Progenitor cell of endocrine pancreas (in vitro differentiated cells): ENCODE data around the gene NEB. TPM values are rescaled to one million over a fixed set of nuclear protein-coding genes. Genes with fewer than 3 reads are reported as not detected.

Experiments used
- DNase-seq: peaks from one replicate; pipeline ENCODE4 v3.0.0; 2021; ENCODE audit warnings: low spot score; ENCODE audit not compliant: unreplicated experiment
- H3K27ac Mint-ChIP-seq: 2 replicates; pipeline ENCODE4 v1.8.0; 2021; ENCODE audit warnings: mild to moderate bottlenecking, moderate library complexity, mixed read lengths
- H3K27me3 Mint-ChIP-seq: 2 replicates; pipeline ENCODE4 v1.8.0; 2021; ENCODE audit warnings: mixed read lengths
- H3K36me3 Mint-ChIP-seq: 2 replicates; pipeline ENCODE4 v1.8.0; 2022; ENCODE audit warnings: mixed read lengths; ENCODE audit not compliant: insufficient read depth
- H3K4me1 Mint-ChIP-seq: 2 replicates; pipeline ENCODE4 v1.8.0; 2021; ENCODE audit warnings: low read depth, mixed read lengths
- H3K4me3 Mint-ChIP-seq: 2 replicates; pipeline ENCODE4 v1.8.0; 2021; ENCODE audit warnings: low read depth, mild to moderate bottlenecking, moderate library complexity, mixed read lengths
- H3K9me3 Mint-ChIP-seq: 2 replicates; pipeline ENCODE4 v1.8.0; 2021; ENCODE audit warnings: low read depth, mixed read lengths
- CTCF ChIP-seq: fragments of 200-600 bp; sonication (generic); IDR thresholded peaks from one replicate; pipeline ENCODE4 v1.5.0; 2021; ENCODE audit warnings: antibody characterized with exemption, mild to moderate bottlenecking; ENCODE audit not compliant: unreplicated experiment
- total RNA-seq: library from RNA; stranded (reverse); gene quantifications from 2 replicates; pipeline ENCODE4 v1.2.1, GENCODE V29; 2021

Gene NEB
- total RNA-seq, 1 donor from 2014 or later: 1.5 TPM

DNA sequence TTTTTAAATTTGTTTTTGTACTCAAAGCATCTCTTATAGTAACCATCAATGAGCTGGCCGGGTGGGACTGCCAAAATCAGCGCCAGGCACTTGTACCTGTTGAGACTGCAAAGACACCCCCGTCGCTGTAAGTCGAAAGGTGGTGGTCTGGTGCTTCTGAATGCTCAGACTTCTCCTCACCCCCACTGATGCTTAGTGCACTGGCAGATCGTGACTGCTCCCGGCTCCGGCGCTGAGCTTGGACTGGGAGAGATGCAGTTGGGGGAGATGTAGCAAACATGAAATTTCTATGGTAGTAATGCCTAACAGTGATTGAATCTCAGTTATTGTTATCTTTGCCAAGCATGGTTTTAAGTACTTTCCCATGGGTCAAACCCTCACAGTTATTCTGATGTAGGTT lies 244.0 kb downstream of the NEB start:
- no peak overlapping the region for H3K4me3 Mint-ChIP-seq
- peaks cover 3% of the 10 kb centered on the region for H3K36me3 Mint-ChIP-seq
- H3K27me3 Mint-ChIP-seq: no peaks in the 10 kb centered on the region
- H3K4me1 Mint-ChIP-seq: no peaks in the 10 kb centered on the region
- no peak for TF ChIP-seq CTCF
- H3K9me3 Mint-ChIP-seq: no peaks in the 10 kb centered on the region
- H3K27ac Mint-ChIP-seq: no peak overlapping the region
- DNase-seq: no peak

DNA sequence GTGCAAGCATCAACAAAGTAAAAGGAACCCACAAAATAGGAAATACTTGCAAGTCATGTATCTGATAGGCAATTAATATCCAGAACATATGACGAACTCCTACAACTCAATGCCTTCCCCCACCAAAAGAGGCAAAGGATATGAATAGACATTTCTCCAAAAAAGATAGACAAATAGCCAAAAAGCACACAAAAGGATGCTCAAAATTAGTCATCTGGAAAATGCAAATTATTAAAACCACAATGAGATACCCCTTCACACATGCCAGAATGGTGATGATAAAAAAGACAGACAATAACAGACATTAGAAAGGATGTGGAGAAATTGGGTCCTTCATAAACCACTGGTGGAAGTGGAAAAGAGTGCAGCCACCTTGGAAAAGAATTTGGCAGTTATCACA lies 248.2 kb downstream of the NEB start:
- peaks cover 12% of the 10 kb centered on the region for H3K36me3 Mint-ChIP-seq
- no peaks in the 10 kb centered on the region for H3K9me3 Mint-ChIP-seq
- H3K4me3 Mint-ChIP-seq: no peak overlapping the region
- H3K27me3 Mint-ChIP-seq: no peaks in the 10 kb centered on the region
- no peak for TF ChIP-seq CTCF
- H3K27ac Mint-ChIP-seq: no peak overlapping the region
- no peak for DNase-seq
- H3K4me1 Mint-ChIP-seq: no peaks in the 10 kb centered on the region

DNA sequence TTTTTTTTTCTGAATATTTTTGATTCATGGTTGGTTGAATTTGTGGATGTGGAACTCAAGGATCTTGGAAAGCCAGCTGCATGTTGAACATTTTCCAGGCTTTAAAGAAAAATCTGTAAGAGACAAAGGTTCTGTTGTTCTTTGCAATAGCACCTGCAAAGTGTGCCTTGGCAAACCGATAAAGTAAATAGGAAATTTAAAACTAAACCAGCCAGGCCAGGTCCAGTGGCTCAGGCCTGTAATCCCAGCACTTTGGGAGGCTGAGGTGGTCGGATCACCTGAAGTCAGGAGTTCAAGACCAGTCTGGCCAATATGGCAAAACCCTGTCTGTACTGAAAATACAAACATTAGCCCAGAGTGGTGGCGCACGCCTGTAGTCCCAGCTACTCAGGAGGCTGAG lies 250.2 kb downstream of the NEB start:
- TF ChIP-seq CTCF: no peak
- no peak for DNase-seq
- Mint-ChIP-seq H3K4me3 (no peak overlapping the region), H3K27ac (no peak overlapping the region), H3K36me3 (peaks cover 12% of the 10 kb centered on the region), H3K27me3 (no peaks in the 10 kb centered on the region), H3K9me3 (no peaks in the 10 kb centered on the region), H3K4me1 (no peaks in the 10 kb centered on the region)

GRCh38 chr2:151483546-151483945 lies 250.7 kb downstream of the NEB start:
- Mint-ChIP-seq H3K27ac (no peak overlapping the region), H3K4me1 (no peaks in the 10 kb centered on the region), H3K9me3 (no peaks in the 10 kb centered on the region), H3K27me3 (no peaks in the 10 kb centered on the region), H3K36me3 (peaks cover 16% of the 10 kb centered on the region), H3K4me3 (no peak overlapping the region)
- TF ChIP-seq CTCF: no peak
- no peak for DNase-seq

DNA sequence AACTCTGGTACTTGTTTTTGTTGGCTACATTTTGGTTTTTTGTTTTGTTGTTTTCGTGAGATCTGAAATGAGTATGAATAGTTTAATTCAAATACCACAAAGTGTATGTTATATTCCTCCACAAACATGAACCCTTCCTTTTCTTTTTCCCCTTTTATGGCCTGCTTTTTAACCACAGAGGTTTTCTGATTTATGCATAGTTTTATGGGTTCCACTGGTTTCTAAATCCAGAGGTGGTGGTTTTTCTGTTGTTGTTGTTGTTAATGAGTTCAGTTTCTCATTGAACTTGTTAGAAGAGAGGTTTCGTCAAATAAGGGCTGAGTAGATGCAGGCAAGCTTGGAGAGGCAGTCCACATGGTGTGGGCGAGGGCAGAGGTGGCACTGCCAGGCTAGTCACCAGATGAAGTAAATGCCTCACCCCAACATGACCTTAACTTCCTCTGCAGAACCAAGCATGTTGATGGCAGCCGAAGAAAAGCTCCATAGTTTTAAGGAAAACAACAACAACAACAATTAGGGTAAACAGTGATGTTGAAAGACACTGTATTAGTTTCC lies 252.0 kb downstream of the NEB start:
- H3K4me1 Mint-ChIP-seq: no peaks in the 10 kb centered on the region
- TF ChIP-seq CTCF: no peak
- no peaks in the 10 kb centered on the region for H3K9me3 Mint-ChIP-seq
- H3K36me3 Mint-ChIP-seq: peaks cover 19% of the 10 kb centered on the region
- H3K27me3 Mint-ChIP-seq: no peaks in the 10 kb centered on the region
- no peak overlapping the region for H3K27ac Mint-ChIP-seq
- no peak overlapping the region for H3K4me3 Mint-ChIP-seq
- no peak for DNase-seq
